Upper lobe of left lung (tissue), 4 donors: ENCODE data around the gene DALRD3.

Experiments used
- CTCF ChIP-seq, 6 experiments: fragments of 450-650 bp in 4 of 6; fragments of 200-600 bp in 2 of 6; sonication (generic) in 2 of 6; IDR thresholded peaks; one replicate each; pipeline ENCODE4 v1.5.1; 2016 to 2019; ENCODE audit warnings: antibody characterized with exemption in 6 of 6
- EP300 ChIP-seq, 4 donors: sonication (generic); formaldehyde crosslinking; IDR thresholded peaks; one replicate each; pipeline ENCODE4 v1.5.1; 2017; ENCODE audit warnings: antibody characterized with exemption in 4 of 4, control low read depth in 2 of 4

- TF ChIP-seq CTCF (IDR thresholded peaks at IDR 0.05): no peak
- no peak for TF ChIP-seq EP300 (IDR thresholded peaks at IDR 0.05)
Measured at GRCh38 chr3:49026536-49026935, 8.2 kb upstream of the DALRD3 start.
